Right lobe of liver (tissue), 6 donors: ENCODE results near the gene PTH2. TPM values are rescaled to one million over a fixed set of nuclear protein-coding genes. Genes with fewer than 3 reads are reported as not detected.

Source experiments
- ATAC-seq, 4 donors: fragments of 200-7000 bp; cut with Tn5 transposase; one replicate each; pipeline ENCODE4 v1.9.1; 2020; ENCODE audit warnings: mild to moderate bottlenecking in 4 of 4, moderate library complexity in 4 of 4
- DNase-seq, 3 donors: peaks; one replicate each; pipeline ENCODE4 v3.0.0-alpha.2; 2020
- H3K27ac ChIP-seq, 3 donors: fragments of 200-600 bp; one replicate each; pipeline ENCODE4 v1.8.0; 2022
- H3K27me3 ChIP-seq, 2 donors: fragments of 200-600 bp; one replicate each; pipeline ENCODE4 v1.8.0; 2022
- H3K36me3 ChIP-seq, 4 donors: fragments of 200-600 bp; sonication (generic) in 1 of 4; one replicate each; pipeline versions ENCODE4 v1.5.1 to v1.8.0; 2017 to 2022; ENCODE audit warnings: control low read depth in 1 of 4
- H3K4me1 ChIP-seq, 4 donors: fragments of 200-600 bp; sonication (generic) in 1 of 4; one replicate each; pipeline versions ENCODE4 v1.5.1 to v1.8.0; 2017 to 2022; ENCODE audit warnings: control low read depth in 1 of 4
- H3K4me3 ChIP-seq, 3 donors: fragments of 200-600 bp; one replicate each; pipeline ENCODE4 v1.8.0; 2022
- H3K9me3 ChIP-seq, 4 donors: fragments of 200-600 bp; sonication (generic) in 1 of 4; one replicate each; pipeline versions ENCODE4 v1.5.1 to v1.8.0; 2017 to 2022; ENCODE audit warnings: control low read depth in 1 of 4
- CTCF ChIP-seq, 4 donors: fragments of 200-600 bp in 3 of 4; fragments of 450-650 bp in 1 of 4; IDR thresholded peaks; one replicate each; pipeline versions ENCODE4 v1.5.1 to v1.8.0; 2016 to 2022; ENCODE audit warnings: antibody characterized with exemption in 4 of 4, mild to moderate bottlenecking in 2 of 4
- POLR2A ChIP-seq: fragments of 450-650 bp; IDR thresholded peaks from one replicate; pipeline ENCODE4 v1.6.1; 2017; ENCODE audit warnings: antibody characterized with exemption, mild to moderate bottlenecking
- WGBS: methylation state at CpG from one replicate; pipeline ENCODE4 v1.1.6; 2018; ENCODE audit warnings: low coverage, low lambda C conversion rate; ENCODE audit not compliant: insufficient coverage; ENCODE audit errors: missing lambda C conversion rate; 5-methylcytosine and 5-hydroxymethylcytosine counted together
- intact Hi-C, 2 donors: fragments of 100-400 bp; cut with DNase I; formaldehyde crosslinking; loops; one replicate each; pipeline versions ENCODE4 v1.11.2 to v1.14.1; 2022
- total RNA-seq, 6 experiments: library from RNA; depleted of rRNA in 2 of 6; stranded (reverse); fragments of >200 nt in 2 of 6; fragmentation: NEBNext Ultra II Directional in 3 of 6; extraction: Animal tissue kit (Norgen Biotek cat#: 25700) in 3 of 6; gene quantifications; one replicate each; pipeline versions ENCODE4 v1.1.0 to v1.2.4, GENCODE V29; 2016 to 2023
- donor health status: DM: no; HTN: yes; CAD: no.
- donor health status: DM: no; HTN: no; CAD: no.
- donor health status: DM: no; HTN: no; CAD: no.
- donor health status: DM: no; HTN: yes; CAD: no.
- donor health status: DM: no; HTN: yes; CAD: no.

PTH2 gene
- total RNA-seq, 6 experiments from 2014 or later: not detected

GRCh38 chr19:49442354-49442753, 19.1 kb upstream of the PTH2 start:
- 6% methylated on average over 11 of the region's 11 CpGs for WGBS
- DNase-seq (no peak), ATAC-seq (peak in 1 of 4 donors; percentile 1)
- no peak overlapping the region for H3K4me3 ChIP-seq
- TF ChIP-seq CTCF (IDR thresholded peaks at IDR 0.05) (no peak), POLR2A (no peak)
- intact Hi-C loops: loop anchor here in 1 of 2 donors (2.0 kb wide), 1 partner anchor 50 kb away; no protein-coding TSS in a partner anchor
- no peaks in the 10 kb centered on the region for H3K4me1 ChIP-seq
- no peaks in the 10 kb centered on the region for H3K9me3 ChIP-seq
- no peaks in the 10 kb centered on the region for H3K27me3 ChIP-seq
- H3K27ac ChIP-seq: no peak overlapping the region
- peaks cover 0 to 3% (median 2%) of the 10 kb centered on the region in 4 donors for H3K36me3 ChIP-seq

- Histone ChIP-seq H3K9me3 (no peaks in the 10 kb centered on the region), H3K27me3 (no peaks in the 10 kb centered on the region), H3K36me3 (peaks cover 0 to 3% (median 0%) of the 10 kb centered on the region in 4 donors), H3K4me1 (no peaks in the 10 kb centered on the region), H3K27ac (no peak overlapping the region), H3K4me3 (no peak overlapping the region)
- DNase-seq (no peak), ATAC-seq (no peak)
- no peak for TF ChIP-seq CTCF (IDR thresholded peaks at IDR 0.05)
- no peak for TF ChIP-seq POLR2A
- intact Hi-C loops: loop anchor here in 1 of 2 donors (2.0 kb wide), 1 partner anchor 49 kb away; no protein-coding TSS in a partner anchor
- WGBS: 22% methylated on average over 14 of the region's 14 CpGs
These were observed 18.7 kb upstream of the PTH2 start for GRCh38 chr19:49441960-49442350.

- ATAC-seq (no peak), DNase-seq (no peak)
- Histone ChIP-seq H3K27me3 (no peaks in the 10 kb centered on the region), H3K4me1 (no peaks in the 10 kb centered on the region), H3K9me3 (no peaks in the 10 kb centered on the region), H3K4me3 (no peak within 1 kb of the TSS), H3K36me3 (no peaks in the 10 kb centered on the region), H3K27ac (no peak within 1 kb of the TSS)
- WGBS: 12% methylated on average over 9 of the region's 56 CpGs
- intact Hi-C loops: no loop called here
- no peak for TF ChIP-seq POLR2A
- no peak for TF ChIP-seq CTCF (IDR thresholded peaks at IDR 0.05)
These were observed 18.1 kb upstream of the PTH2 start, which contains the start of gene SLC17A7 for GRCh38 chr19:49441210-49441959. Gene SLC17A7 (minus strand): TSS chr19:49441527. CDS start chr19:49441379, 148 bp downstream.

GRCh38 chr19:49440439-49441209, 17.4 kb upstream of the PTH2 start:
- ATAC-seq (no peak), DNase-seq (no peak)
- no peak overlapping the region for H3K27ac ChIP-seq
- 29% methylated on average over 13 of the region's 19 CpGs for WGBS
- H3K36me3 ChIP-seq: no peaks in the 10 kb centered on the region
- no peaks in the 10 kb centered on the region for H3K9me3 ChIP-seq
- no peak overlapping the region for H3K4me3 ChIP-seq
- TF ChIP-seq POLR2A (no peak), CTCF (IDR thresholded peaks at IDR 0.05) (no peak)
- H3K27me3 ChIP-seq: peaks cover 0 to under 1% of the 10 kb centered on the region in 2 donors
- no peaks in the 10 kb centered on the region for H3K4me1 ChIP-seq
- intact Hi-C loops: no loop called here
